ENCODE data around the gene SLC17A3.

DNA sequence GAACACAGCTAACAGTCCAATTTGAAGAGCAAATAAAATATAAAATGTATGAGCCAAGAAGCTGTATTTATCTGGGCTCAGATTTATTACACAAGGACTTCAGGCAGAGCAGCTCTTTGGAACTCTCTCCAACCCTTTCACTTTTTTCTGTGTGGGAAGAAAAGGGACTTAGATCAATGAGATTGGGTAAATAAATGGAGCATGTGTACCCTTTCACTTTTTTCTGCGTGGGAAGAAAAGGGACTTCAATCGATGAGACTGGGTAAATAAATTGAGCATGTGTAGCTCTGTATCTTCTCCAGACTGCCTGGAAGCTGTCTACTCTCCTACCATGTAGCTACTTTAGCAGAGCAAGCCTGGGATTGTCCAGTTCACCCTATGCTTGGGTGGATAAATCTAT is 10.7 kb downstream of the SLC17A3 start:
- TF ChIP-seq POLR2A (IDR thresholded peaks at IDR 0.05; ENCODE audit: low read depth, low read length) (no peak), POLR2AphosphoS5 (IDR thresholded peaks at IDR 0.05; ENCODE audit: low read depth, low read length) (no peak), SPI1 (IDR thresholded peaks at IDR 0.05; ENCODE audit: low read depth, low read length) (no peak), POU2F2 (IDR thresholded peaks at IDR 0.05; ENCODE audit: low read depth, low read length) (no peak)

Measured in GM12891 (cell line).